Measurements from ENCODE around the gene EID2B.

The EID2B gene

DNA sequence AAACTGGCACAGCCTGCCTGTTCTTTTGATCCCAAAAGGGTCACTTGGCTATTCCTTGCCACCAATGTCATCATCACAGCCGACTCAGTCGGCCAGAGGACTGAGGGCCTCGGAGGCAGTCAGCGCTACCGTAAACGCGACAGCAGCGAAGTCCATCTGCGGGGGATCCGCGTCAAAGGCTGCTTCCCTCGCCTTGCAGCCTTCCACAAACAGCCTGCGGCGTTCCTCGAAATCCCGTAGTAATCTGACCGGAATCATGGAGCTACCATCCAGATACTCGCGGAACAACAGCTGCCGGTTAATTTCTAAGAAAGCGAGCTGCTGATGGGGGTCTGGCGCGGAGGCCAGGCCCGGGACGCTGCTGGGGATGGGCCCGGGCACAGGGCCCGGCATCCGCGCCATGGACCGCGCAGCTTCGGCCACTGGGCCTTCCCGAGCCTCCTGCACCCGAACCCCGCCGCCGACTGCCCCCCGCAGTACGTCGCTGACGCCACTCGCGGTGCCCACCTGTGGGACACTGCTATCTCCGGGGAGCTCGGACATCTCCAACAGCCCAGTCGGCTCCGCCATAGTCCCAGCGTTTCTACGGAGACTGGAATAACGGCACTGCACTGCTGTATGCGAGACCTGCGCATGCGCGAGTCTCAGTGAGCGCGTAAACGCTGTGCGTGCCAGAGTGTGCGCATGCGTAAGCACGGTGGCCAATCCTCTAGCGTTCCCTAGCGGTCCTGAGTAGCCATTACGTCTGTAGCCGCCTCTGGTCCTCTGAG is at the start of gene EID2B:
Gene EID2B (minus strand): TSS at position 620 of the 770 bp plus-strand sequence. CDS start 50 bp downstream, at position 570.
- peak; percentile 92 for DNase-seq

- no peak for DNase-seq
These were observed 49.8 kb upstream of the EID2B start for GRCh38 chr19:39582442-39582841.

DNA sequence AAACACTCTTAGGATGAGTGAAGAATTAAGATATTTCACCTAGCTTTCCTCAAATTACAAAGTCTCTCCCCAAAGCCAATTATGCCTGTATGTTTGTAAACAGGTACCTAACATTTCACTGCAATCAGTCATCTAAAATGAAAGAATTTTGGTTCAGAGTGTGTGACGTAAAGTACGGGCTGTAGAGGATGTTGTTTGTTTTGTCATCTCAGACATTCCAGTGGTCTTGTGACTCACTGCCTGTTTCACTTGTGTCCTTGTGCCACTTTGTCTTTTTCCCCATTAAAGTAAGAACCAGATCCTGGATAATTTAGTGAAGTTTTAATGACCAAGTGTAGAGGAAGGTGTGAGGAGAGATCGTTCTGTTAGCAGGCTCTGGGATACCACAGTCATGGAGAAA is 36.0 kb upstream of the EID2B start:
- no peak for DNase-seq

DNA sequence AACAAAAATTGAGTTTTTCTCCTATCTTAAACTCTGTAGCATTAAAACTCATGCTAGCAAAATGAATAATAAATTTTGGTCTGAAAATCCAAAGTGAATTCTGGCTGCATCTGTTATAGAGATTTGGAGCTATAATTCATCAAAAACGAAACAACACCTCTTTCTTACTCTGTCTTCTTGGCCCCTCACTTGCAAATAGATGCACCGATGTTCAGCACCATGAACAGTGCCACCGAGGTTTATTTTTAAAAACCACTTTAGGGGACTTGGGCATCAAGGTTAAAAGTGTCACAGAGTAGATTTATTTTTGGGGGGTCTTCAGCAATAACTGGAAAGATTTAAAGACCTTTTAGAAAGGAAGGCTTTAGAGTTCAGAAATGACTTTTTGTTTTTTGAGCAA is 33.4 kb upstream of the EID2B start:
- DNase-seq: no peak

DNA sequence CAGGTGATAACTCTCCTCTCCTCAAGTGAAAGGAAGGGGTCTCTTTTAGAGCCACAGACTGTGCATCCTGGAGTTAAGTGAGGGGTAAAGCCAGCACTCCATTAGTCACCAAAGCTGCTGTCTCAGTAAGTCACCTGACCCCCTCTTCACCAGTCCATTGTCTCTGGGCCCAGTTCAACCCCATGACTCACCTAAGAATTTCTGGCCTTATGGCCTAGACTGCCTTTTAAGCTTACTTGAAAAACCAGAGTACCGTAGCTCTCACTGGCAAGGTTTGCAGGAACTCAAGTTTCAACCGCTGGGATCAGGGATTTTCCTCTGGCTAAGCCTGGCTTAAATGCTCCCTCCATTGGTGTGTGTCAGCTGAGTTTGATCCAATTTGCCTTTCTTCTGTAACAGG is 30.8 kb upstream of the EID2B start:
- no peak for DNase-seq

- DNase-seq: no peak
These were observed 26.0 kb upstream of the EID2B start for GRCh38 chr19:39558624-39559117.

DNA sequence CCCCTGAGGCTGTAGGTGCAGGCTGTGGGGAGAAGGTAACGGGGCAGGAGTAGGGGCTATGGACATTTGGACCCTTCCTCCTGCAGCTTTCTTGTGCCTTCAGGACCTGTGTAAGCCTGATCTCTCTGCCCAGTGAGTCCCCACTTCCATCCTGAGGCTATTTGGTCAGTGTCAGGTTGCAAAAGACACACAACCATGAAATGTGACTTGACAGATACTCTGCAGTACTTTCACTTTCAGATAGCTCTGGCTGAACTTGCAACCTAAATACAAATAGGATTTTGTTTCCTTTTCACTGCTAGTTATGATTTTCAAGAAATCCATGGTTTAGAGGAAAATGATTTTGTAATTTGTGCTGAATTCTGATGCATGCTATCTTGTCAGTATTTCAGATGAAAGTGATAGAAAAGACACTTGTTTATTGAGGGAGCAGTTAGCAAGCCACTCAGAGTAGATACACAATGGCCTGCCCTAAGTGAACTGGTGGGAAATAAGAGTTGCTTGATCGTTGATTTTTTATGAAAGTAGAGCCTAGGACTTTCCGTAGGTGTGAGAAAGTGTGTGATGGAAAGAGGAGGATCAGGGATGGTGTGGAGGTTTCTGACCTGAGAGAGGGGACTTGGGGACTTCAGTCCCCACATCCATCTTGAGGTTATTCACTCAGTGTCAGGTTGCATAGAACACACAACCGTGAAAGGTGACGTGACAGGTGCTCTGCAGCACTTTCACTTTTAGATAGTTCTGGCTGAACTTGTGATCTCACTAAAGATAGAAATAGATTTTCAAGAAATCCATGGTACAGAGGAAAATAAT is 25.4 kb upstream of the EID2B start:
- no peak for DNase-seq

DNA sequence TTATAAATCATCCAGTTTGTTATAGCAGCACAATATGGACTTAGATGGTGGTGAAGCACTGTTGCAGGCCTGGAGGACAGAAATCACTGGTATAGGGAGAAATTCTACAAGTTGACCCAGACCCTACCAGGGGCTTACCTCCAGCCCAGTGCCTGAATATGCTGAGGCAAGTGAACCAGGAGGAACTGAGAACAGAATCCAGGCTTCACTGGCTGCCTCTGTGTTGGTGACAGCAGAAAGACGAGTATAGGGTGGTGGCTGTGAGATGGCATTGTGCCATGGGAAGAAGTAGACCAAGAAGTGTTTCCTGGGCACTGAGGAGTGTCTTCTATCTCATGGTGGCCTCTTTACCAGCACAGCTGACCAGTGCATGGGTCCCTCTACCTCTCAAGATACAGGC is 23.2 kb upstream of the EID2B start:
- no peak for DNase-seq

- DNase-seq: no peak
These were observed 22.2 kb upstream of the EID2B start for GRCh38 chr19:39554701-39555311.

DNA sequence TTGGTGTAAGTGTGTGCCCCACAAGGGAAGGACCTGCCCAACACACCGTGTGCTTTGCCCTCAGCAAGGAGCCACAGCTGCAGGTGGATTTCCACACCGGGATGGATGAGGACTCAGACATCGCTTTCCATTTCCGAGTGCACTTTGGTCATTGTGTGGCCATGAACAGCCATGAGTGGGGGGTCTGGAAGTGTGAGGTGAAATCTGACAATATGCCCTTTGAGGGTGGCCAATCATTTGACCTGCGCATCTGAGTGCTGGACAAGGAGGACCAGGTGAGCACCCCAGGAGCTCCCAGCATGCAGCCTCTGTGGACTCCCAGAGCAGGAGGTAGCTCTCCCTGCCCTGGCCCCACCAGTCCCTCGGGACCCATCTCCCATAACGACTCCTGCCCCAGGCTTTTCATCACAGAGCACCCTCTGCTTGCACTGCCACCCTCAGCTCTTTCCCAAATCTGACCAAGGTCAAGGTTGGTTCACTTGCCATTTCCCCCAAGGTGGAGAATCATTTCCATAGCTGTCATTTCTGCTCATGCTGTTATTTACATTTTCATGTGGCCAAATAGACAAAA is 20.5 kb upstream of the EID2B start:
- DNase-seq: no peak

DNA sequence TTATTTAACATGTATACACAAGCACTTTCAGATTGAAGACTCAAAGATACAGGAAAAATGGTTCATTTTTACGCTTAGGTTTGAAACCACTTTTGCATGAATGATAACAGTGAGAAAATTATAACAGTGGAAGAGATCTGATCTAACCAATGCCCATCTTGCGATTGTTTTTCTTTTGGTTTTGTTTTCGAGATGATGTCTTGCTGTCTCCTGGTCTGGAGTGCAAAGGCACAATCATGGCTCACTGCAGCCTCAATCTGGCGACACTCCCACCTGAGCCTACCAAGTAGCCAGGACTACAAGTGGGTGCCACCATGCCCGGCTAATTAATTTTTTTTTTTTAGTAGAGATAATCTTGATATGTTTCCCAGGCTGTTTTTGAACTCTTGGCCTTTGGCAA is 17.5 kb upstream of the EID2B start:
- no peak for DNase-seq

GRCh38 chr19:39546599-39546998 is 13.9 kb upstream of the EID2B start:
- no peak for DNase-seq

DNA sequence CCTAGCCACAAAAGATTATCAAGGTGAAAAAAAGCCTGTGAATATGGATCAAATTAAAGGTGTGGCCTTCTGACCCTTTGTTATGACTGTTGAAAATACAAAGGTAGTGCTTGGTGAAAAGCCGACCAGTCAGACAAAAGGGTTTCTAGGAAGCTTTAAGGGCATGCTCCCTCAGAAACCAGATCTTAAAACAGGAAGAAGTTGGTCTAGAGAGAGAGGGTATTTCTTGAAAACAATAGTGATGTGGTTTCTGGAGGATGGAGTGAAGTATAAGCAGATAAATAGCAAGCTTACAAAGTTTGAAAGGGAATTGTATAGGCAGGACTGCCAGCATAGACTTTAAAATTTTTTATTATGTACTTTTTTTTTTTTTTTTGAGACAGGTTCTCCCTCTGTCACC is 12.3 kb upstream of the EID2B start:
- no peak for DNase-seq

DNA sequence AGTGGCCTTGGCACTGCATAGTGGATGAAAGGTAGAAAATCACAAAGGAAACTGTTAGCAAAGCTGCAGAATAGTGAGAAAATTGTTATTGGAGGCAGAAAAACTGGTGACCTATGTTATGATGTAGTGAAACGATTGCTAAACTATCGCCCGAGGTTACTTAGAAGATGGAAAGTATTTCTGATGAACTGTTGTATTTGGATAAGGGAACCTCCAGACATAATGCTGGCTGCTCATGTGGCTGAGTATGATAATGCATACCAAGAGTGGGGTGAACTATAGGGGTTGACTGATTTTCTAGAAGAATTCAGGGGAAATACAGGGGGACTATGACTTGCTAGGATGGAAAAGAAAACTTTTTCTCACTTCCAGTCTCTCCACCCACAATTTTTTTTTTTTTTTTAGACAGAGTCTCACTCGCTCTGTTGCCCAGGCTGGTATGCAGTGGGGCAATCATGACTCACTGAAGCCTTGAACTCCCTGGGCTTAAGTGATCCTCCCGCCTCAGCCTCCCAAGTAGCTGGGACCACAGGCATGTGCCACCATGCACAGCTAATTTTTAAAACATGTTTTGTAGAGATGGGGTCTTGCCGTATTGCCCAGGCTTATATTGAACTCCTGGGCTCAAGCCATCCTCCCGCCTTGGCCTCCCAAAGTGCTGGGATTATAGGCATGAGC is 11.7 kb upstream of the EID2B start:
- no peak for DNase-seq

DNA sequence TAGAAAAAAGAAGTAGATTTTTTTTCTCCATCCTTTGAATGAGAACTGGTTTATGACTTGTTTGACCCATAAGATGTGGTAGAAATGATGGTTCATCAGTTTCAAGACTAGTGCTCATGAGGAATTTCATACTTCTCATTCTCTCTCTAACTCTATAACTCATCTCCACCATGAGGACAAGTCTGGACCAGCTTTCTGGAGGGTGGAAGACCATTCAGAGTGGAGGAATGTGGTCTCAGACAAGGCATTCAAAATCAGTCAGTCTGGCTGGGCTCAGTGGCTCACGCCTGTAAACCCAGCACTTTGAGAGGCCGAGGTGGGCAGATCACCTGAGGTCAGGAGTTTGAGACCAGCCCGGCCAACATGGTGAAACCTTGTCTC is 10.8 kb upstream of the EID2B start:
- DNase-seq: no peak

GRCh38 chr19:39542206-39542605 is 9.6 kb upstream of the EID2B start:
- no peak for DNase-seq

GRCh38 chr19:39540333-39540673 is 7.7 kb upstream of the EID2B start:
- no peak for DNase-seq

DNA sequence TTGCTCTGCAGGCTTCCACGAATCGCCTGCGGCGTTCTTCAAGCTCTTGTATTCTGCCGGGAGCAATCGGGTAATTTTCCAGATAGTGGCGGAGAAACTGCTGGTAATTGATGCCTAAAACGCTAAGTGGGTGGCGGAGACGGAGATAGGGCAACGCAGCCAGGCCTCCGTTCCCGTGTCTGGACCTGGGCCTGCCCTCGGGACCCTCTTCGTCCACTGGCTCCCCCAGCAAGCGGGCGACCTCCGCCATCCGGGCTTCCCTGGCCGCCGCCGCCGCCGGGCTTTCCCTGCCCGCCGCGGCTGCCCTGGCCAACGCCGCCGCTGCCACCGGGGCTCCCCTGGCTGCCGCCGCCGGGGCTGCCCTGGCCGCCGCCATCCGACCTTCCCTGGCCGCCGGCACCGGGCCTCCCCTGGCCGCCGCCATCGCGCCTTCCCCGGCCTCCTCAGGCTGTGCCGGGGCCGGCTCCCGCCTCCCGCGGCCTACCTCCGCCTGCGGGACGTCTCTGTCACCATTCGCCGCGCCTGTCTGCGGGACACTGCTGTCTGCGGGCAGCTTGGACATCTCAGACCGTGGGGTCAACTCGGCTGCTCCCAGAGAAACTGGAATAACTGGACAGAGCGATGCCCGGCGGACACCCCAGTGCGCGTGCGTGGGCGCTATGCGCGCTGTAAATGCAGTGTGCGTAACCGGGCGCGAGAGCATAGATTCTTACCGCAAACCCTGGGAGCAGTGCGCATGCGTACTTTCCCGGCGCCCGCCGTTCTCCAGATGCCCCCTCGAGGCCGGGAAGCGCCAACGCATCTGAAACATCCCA is 7.1 kb upstream of the EID2B start, which contains the start of gene EID2:
Gene EID2 (minus strand): TSS at position 644 of the 815 bp plus-strand sequence. CDS start 82 bp downstream, at position 562.
- DNase-seq: peak; percentile 88

DNA sequence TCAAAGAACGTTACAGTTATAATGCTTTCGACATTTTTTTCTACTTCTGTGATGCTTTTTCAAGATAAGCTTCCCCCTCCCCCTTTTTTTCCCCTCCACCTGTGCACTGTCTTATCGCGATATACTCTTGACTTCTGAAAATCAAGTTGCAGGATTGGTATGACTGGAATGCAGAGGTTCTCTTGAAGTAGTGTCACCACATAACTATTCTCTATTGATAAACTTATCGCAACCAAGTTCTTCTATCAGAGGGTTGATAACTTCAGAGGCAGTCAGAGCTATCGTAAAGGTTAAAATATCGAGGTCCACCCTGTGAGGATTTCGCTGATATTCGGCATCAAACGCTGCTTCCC is 6.5 kb upstream of the EID2B start:
- no peak for DNase-seq

GRCh38 chr19:39533791-39534190 is 1.1 kb upstream of the EID2B start:
- no peak for DNase-seq

DNA sequence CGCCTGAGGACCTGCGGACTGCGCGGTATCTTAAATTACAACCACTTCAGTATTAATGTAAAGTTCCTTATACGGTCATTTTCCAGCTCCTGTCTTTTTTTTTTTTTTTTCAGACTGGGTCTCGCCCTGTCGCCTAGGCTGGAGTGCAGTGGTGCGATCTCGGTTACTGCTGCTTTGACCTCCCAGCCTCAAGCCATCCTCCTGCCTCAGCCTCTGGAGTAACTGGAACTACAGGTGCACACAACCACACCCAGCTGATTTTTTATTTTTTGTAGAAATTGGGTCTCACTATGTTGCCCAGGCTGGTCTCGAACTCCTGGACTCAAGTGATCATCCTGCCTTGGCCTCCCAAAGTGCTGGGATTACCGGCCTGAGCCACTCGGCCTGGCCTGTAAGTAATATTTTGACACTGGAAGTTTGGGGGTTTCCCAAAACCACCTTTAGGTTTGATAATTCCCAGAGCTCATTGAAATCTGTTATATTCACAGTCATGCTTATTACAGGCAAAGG is 406 bp upstream of the EID2B start:
- no peak for DNase-seq

GRCh38 chr19:39531834-39532232 is 819 bp downstream of the EID2B start:
- no peak for DNase-seq
